Measurements from ENCODE around the gene GATA3. TPM values are rescaled to one million over a fixed set of nuclear protein-coding genes. Genes with fewer than 3 reads are reported as not detected.
A peak's percentile ranks its signal among the peaks of the same experiment; 100 is the strongest.
"Not testable (repeated sequence)": the region's sequence is repeated elsewhere in the genome, so short reads cannot be mapped to it uniquely, and the experiment has no call there.

The GATA3 gene
- 0.83 TPM for total RNA-seq
- long read RNA-seq, partial matches to known transcripts: 3 of 3 reads
- long read RNA-seq, other reads (novel, unspliced or antisense): 0 of 3 reads

DNA sequence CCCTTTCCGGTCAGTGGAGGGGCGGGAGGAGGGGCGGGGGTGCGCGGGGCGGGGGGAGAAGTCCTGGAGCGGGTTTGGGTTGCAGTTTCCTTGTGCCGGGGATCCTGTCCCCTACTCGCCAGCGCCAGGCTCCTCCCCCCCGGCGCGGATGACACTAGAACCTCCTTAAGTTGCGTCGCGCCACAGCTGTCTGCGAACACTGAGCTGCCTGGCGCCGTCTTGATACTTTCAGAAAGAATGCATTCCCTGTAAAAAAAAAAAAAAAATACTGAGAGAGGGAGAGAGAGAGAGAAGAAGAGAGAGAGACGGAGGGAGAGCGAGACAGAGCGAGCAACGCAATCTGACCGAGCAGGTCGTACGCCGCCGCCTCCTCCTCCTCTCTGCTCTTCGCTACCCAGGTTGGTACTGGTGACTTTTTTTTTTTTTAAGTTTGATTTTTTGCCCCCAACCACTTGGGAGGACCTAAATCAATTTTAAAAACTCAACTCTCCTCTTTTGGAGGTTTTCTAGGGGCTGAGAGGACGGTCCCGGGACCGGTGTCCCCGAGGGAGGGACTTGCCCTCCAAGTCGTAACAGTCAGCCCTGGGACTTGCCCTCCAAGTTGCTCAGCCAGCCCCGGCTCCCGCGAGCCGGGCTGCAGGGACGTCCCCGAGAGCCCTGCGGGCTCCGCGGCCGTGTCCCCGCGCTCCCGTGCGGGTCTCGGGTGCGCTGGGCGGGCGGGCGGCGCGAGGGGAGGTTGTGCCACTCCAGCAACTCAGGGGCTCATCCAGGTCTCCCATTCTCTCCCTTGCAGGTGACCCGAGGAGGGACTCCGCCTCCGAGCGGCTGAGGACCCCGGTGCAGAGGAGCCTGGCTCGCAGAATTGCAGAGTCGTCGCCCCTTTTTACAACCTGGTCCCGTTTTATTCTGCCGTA, at the start of gene GATA3:
GATA3 (plus strand) TSS at position 195 of the 914 bp plus-strand sequence. CDS start 968 bp downstream, outside the sequence.
- peak; percentile 40 for ATAC-seq (ENCODE audit: poor library complexity)
- DNase-seq: peak; percentile 85
- intact Hi-C loops (cut with DNase I): no loop called here

DNA sequence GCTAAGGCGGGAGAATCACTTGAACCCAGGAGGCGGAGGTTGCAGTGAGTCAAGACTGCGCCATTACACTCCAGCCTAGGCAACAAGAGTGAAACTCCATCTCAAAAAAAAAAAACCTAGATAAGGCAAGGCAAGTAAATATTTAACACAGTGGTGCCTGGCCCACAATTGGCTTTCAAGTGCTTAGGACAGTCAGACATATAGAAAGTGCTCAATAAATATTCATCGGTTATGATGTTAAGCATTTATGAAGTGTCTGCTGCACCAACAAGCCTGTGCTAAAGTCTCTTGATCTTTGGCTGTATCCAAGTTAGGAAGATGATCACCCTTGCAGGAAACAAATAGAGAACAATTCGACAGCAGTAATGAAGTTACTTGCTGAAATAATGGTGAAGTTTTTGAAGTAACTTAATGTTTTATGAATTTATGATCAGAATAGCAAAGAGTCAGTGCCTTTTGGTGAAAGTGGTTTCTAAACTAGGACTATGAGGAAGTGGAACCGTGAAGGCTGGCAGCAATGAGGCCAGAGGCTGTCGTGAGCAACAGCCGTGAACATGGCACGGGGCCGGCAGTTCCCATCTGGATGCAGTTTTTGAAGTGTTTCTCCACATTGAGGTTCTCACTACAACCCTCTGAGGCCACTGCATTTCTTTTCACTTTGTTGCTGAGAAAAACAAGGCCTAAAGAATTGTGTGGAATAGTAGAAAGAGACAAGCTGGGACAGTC, 48.1 kb upstream of the GATA3 start:
- intact Hi-C loops (cut with DNase I): no loop called here
- DNase-seq (no peak), ATAC-seq (ENCODE audit: poor library complexity) (no peak)

DNA sequence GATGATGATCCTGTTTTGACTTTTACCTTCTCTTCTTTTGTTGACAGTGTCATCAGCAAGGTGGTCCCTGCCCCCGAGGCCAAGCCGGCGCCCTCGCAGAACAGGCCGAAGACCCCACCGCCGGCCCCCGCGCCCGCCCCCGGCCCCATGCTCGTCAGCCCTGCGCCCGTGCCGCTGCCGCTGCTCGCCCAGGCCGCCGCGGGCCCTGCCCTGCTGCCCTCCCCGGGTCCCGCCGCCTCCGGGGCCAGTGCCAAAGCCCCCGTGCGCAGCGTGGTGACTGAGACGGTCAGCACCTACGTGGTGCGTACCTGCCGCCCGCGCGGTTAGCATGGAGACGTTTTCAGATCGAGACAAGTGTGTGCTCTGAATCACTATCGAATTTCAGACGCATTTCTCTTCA, 45.5 kb upstream of the GATA3 start:
- intact Hi-C loops (cut with DNase I): no loop called here
- DNase-seq: no peak

DNA sequence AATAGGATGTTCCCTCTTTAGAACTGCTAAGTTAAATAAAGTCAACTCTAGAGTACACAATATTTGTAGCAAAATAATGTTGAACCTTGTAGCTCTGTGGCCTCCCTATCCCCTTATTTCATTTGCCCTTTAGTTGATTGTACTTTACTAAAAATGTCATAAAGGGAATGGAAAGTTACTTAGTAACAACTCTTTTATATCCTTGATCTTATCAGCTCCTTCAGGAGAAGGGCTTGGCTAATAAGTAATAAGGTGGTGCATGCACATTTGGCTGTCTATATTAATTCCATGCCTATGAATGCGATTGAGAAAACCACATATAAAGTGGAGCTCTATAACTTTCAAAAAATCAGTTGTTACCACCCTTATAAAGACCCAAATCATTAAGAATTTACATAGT, 41.5 kb upstream of the GATA3 start:
- no peak for DNase-seq
- intact Hi-C loops (cut with DNase I): no loop called here
- ATAC-seq (ENCODE audit: poor library complexity): no peak

More for the DNA sequence above, 45.5 kb upstream of the GATA3 start:
- ATAC-seq (ENCODE audit: poor library complexity): no peak

DNA sequence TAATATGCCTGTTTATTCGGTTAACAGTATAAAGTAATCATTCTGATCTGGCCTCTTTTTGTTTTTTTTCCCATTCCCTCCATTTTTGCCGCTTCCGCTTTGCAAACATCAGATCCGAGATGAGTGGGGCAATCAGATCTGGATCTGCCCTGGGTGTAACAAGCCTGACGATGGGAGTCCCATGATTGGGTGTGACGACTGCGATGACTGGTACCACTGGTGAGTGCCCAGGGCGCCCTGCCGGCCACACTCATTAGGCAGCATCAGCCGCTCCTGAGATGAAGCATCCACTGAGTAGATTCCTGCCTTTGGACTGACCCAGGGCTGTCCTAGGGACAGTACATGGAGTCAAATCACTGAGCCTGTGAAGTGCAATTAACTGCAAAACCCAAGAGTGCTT, 40.9 kb upstream of the GATA3 start:
- ATAC-seq (ENCODE audit: poor library complexity): no peak
- DNase-seq: no peak
- intact Hi-C loops (cut with DNase I): no loop called here

DNA sequence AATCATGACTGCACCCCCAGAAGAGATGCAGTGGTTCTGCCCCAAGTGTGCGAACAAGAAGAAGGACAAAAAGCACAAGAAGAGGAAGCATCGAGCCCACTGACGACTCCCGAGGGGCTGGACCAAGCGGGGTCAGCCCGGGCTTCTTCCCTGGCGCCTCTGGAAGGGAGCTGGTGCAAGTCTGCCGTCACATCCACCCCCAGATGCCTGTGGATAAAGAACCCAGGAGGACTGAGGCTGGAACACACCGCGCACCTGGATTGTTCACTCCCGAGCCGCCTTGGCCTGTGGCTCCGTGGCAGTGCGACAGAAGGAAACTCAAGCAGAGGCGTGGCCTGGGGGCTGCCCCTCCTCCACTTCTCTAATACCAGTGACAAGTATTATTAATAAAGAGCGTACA, 39.8 kb upstream of the GATA3 start:
- ATAC-seq (ENCODE audit: poor library complexity) (no peak), DNase-seq (no peak)
- intact Hi-C loops (cut with DNase I): no loop called here

DNA sequence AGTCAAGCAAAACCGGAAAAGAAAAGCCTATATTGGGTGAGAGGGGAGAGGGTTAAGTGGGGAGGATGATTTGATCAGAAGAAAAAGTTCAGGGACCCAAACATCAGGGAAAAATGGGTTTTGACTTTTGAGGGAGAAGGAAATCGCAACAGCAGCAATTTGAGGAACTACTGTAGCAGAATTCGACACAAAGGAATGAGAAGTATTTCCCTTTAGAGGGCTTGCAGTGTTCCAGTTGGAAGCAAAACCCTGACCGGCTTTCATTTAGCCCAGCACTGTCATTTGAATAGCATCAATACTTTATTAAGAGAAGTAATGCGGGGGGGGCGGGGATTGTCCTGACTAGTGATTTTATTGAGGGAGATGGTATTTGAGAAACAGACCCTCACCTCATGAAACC, 37.2 kb upstream of the GATA3 start:
- intact Hi-C loops (cut with DNase I): no loop called here
- DNase-seq (no peak), ATAC-seq (ENCODE audit: poor library complexity) (no peak)

DNA sequence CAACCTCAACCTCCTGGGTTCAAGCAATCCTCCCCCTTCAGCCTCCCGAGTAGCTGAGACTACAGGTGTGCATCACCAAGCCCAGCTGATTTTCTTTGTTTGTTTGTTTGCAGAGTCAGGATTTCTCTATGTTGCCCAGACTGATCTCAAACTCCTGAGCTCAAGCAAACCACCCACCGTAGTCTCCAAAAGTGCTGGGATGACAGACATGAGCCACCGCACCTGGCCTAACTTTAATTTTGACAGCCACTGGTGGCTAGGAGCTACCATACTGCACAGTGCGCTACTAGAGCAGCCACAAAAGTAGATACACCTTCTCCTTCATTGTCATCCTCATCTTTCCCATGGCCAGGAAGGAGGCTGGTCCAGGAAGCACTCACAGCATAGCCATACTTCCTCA, 31.2 kb upstream of the GATA3 start:
- ATAC-seq (ENCODE audit: poor library complexity) (no peak), DNase-seq (no peak)
- intact Hi-C loops (cut with DNase I): no loop called here

DNA sequence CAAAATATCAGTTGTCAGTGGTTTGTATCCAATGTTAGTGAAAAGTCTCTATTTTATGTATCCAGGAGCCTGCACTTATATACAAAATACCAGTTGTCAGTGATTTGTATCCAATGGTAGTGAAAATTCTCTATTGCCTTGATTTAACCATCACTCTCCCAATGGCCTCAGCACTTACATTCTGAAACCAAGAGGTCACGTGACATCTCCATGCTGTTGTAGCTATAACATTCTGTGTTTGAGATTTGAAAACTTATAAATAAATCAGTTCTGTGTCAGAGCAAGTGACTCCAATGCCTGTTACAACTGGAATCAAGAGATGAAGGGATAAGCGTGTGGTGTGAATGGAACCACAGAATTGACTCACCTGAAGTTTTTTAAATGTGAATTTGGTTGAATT, 30.6 kb upstream of the GATA3 start:
- DNase-seq (no peak), ATAC-seq (ENCODE audit: poor library complexity) (no peak)
- intact Hi-C loops (cut with DNase I): no loop called here

DNA sequence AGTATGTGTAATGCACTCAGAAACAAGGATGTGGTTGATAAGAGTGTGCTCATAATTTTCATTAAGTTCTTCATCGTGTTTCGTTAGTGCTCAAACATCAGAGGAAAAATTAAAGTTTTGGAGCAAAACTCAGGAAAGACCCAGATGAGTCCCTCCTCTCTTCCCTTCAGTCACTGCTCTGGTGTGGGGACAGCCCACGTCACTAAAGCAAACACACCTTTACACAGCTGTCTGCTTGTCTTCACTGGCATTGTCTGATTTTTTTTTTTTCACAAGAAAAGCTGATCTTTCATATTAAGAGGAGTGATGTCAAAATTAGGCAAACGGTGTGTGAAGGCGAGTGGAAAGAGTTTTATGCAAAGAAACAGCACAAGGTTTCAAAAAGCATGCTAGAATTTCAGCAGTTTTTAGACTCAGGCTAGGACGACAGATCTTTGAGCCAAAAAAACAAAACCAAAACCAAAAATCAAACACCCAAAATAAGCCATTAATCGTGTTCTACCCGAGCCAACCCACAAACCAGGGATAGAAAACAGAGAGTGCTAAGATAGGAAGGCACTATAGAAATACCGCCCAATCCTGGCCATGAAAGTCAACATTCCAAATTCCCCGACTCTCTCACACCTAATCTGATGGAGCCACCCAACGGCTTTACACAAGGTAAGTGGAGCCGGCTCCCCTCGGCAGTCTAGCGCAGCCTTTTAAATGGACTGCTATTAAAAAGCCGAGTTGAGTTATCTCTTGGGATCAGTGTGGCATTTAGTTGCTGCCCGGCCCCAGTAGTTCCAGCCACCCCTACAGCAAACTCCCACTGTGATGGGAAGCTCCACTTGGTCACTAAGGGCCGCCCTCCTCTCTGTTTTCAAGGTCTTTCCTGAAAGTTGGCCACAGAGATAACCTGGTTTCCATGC, 27.9 kb upstream of the GATA3 start:
- intact Hi-C loops (cut with DNase I): no loop called here
- no peak for ATAC-seq (ENCODE audit: poor library complexity)
- DNase-seq: no peak

DNA sequence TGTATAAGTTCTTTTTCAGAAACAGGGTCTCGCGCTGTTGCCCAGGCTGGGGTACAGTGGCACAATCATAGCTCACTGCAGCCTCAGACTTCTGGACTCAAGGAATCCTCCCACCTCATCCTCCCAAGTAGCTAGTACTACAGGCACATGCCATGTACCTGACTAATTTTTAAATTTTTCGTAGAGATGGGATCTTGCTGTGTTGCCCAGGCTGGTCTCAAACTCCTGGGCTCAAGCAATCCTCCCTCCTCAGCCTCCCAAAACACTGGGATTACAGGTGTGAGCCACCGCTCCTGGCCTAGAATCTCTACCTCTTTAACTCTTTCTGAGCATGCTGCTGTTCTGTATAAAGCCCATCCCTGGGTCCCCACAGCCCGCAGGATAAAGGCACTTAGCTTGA, 23.3 kb upstream of the GATA3 start:
- ATAC-seq (ENCODE audit: poor library complexity); intact Hi-C loops (cut with DNase I): not testable (repeated sequence)

DNA sequence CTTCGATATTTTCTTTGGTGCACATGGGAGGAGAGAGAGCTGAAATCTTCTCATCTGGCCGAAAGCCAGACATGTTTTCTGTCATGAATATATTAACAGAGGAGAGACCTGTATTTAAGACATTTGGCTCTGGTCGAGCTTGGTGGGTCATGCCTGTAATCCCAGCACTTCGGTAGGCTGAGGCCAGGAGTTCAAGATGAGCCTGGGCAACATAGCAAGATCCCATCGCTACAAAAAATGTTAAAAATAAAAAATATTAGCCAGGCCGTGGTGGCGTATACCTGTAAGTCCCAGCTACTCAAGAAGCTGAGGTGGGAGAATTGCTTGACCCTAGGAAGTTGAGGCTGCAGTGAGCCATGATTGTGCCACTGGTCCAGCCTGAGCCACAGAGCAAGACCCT, 21.9 kb upstream of the GATA3 start:
- DNase-seq: no peak
- intact Hi-C loops (cut with DNase I): no loop called here
- ATAC-seq (ENCODE audit: poor library complexity): no peak

More for the DNA sequence above, 23.3 kb upstream of the GATA3 start:
- not testable (repeated sequence) for DNase-seq

DNA sequence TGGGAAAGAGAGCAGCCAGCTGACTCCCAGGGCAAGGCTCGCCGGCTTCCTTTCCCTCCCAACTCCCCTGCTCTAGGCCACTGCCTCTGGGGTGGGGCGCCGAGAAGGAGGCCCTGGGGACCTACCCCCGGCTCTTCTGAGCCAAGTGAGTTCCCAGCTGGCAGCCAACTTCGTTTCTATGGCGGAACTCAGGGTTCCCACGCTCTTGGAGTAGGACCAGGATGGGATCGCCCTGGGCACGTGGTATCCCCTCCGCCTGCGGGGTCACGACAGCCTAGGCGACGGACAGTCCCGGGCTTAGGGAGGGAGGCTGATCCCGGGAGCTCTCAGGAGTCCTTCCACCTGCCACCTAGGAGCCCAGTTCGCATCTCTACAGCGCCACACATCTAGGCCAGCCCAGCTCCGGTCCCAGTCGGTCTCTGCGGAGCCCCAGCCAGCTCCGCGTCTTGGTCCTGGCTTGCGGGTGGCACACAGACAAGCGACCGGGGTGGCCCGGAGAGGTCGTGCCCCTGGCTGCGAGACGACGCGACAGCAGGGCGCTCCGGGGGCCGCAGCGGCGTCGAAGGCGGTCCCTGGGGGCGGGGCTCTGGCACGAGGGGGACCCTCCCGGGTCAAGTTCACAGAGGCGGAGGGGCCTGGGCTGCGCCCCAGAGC, 20.5 kb upstream of the GATA3 start:
- peak; percentile 39 for ATAC-seq (ENCODE audit: poor library complexity)
- no peak for DNase-seq
- intact Hi-C loops (cut with DNase I): no loop called here

DNA sequence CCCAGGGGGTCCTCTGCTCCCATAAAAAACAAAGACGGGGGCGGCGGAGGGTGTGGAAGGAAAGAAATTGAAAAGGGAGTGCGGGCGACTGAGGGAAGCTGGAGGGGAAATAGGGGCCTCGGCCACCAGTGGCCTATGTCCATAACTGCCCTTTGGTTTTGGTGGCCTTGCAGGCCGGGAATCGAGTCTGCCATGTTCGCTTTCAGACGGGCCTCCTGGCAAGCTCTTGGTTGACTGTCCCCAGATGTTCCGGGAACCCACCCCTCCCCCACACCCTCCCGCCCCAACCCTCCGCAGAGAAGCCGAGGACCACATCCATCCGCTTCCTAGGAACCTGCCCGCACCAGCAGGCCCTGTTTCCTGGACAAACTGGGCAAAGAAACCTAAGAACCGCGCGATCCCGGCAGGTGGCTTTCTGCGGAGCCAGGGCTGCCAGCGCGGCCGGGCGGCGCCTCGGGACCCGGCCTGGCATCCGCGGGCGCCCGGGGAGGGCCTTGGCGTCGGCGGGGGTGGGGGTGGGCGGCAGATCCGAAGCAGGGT, 20.0 kb upstream of the GATA3 start:
- ATAC-seq (ENCODE audit: poor library complexity): no peak
- DNase-seq: no peak
- intact Hi-C loops (cut with DNase I): no loop called here

DNA sequence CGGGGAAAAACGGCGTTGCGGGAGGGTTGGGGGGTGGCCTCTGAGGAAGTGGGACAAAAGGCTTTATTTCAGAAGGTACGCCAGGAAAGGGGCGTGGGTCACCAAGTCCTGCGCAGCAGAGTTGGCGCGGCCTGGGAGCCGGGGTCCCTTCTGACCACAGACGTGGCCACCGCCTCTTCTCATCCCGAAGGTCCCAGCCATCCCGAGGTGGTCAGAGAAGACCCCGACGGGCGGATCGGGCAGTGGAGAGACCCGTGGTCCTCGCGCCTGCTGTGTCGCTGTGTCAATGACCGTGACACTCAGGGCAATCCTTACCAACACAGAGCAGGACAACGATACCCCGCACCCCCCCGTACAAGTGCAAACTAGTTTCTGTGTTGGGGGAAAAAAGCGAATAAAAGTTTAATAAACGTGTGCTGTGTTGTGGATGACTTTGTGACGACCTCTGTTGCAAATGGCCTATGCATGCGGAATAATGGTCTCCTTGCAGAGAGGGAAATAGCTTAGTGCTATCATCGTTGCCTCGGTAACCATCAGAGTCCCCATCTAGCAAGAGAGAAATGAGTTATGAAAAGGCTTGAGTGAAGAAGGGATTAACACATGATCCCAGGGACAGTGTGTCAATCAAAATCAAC, 19.4 kb upstream of the GATA3 start:
- intact Hi-C loops (cut with DNase I): no loop called here
- no peak for DNase-seq
- ATAC-seq (ENCODE audit: poor library complexity): no peak

DNA sequence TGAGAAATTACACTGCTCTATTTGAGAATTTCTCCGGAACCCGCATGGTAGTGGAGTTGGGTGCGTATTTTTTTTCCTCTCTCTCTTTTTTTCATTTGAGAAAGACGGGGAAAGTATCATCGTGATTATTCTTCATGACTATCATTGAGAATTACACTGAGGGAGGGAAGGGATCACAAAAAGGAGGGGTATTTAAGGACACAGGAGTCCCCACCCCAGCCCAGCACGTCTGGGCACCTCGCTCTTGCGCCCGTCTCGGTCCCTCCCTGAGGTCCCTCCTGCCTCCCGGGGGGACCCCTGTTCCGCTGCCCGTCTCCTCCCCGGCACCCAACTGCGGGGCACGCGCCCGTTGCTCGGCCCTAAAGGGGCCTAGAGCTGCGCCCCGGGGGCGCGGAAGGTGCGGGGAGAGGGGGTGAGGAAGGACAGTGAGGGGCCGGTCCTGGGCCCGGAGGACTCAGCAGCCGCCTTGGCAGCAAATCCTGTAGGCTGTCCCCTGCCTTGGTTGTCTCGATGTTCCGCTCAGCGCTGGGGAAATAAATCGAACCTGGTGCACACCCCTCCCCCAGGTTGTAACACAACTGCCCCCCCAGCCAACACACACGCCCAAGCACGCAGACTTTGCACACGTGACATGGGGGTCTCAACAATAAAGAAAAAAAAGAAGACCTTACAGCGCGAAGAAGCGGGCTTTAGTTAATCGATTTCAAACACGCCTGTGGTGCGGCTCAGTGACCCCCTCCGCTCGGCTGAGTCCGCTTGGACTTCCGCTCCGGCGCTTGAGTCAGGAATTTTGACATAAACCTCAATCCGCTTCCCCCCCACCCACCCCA, 18.6 kb upstream of the GATA3 start:
- DNase-seq (no peak), ATAC-seq (ENCODE audit: poor library complexity) (no peak)
- intact Hi-C loops (cut with DNase I): no loop called here

Data from Right ventricle myocardium superior (tissue), 1 donor.